NB4 (cell line): ENCODE data around the gene GIPC2.

Experiments
- CTCF ChIP-seq: IDR thresholded peaks from one replicate; pipeline ENCODE4 v1.5.1; 2012; ENCODE audit warnings: low read depth, low read length
- MAX ChIP-seq: IDR thresholded peaks from 2 replicates; pipeline ENCODE4 v1.6.1; 2011; ENCODE audit warnings: low read depth, low read length
- MYC ChIP-seq: IDR thresholded peaks from 2 replicates; pipeline ENCODE4 v1.6.1; 2011; ENCODE audit warnings: low read depth, low read length
- POLR2A ChIP-seq: IDR thresholded peaks from 2 replicates; pipeline ENCODE4 v1.6.1; 2011; ENCODE audit warnings: mild to moderate bottlenecking; ENCODE audit not compliant: insufficient read length; ENCODE audit errors: extremely low read depth

GRCh38 chr1:78122389-78122788 lies 76.6 kb downstream of the GIPC2 start:
- TF ChIP-seq CTCF (no peak), MAX (no peak), POLR2A (no peak), MYC (no peak)
